ENCODE results near the gene DUOXA2. TPM values are rescaled to one million over a fixed set of nuclear protein-coding genes. Genes with fewer than 3 reads are reported as not detected.

The DUOXA2 gene
- total RNA-seq, 1 experiment from 2014 or later, result not detected

- no peak for DNase-seq (ENCODE audit: low spot score)
Observed at GRCh38 chr15:45161666-45162065, 47.5 kb downstream of the DUOXA2 start.

- peak; percentile 79 for DNase-seq (ENCODE audit: low spot score)
Observed at GRCh38 chr15:45162771-45163507, 48.8 kb downstream of the DUOXA2 start.

DNA sequence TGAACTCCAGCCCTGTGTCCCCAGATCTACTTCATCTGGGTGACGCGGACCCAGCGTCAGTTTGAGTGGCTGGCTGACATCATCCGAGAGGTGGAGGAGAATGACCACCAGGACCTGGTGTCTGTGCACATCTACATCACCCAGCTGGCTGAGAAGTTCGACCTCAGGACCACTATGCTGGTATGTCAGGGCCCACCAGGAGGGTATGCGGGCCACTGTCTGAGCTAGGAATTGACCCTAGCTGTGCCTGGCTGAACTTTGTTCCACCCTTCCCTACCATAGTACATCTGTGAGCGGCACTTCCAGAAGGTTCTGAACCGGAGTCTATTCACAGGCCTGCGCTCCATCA is 49.4 kb downstream of the DUOXA2 start:
- DNase-seq (ENCODE audit: low spot score), result no peak

GRCh38 chr15:45164914-45165313 is 50.8 kb downstream of the DUOXA2 start:
- DNase-seq (ENCODE audit: low spot score), result no peak

DNA sequence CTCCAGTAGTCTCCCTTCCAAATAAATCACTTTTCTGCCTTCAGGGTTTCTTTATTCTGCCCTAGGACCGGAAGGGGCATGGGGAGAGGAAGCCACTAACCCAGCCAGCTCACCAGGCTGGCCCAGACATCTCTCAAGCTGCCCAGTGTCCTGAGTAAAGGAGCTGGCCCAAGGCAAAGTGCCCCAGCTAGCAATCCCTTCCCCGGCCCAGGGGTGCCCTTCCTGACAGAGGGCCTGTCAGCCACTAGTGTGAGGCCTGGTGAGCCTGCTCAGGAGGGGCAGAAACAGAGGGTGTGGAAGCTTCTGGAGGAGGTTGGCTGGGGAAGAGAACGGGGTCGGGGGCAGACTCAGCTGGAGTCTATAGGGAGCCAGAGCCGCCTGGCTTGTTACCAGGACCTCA is 51.4 kb downstream of the DUOXA2 start:
- DNase-seq (ENCODE audit: low spot score), result no peak

GRCh38 chr15:45166834-45167630 is 52.9 kb downstream of the DUOXA2 start:
- peak; percentile 80 for DNase-seq (ENCODE audit: low spot score)

- no peak for DNase-seq (ENCODE audit: low spot score)
Observed at GRCh38 chr15:45167631-45168205, 53.6 kb downstream of the DUOXA2 start.

Other genes starting within 250 kb of the DUOXA2 start
- not detected in 2 replicates for gene TERB2, start 157.6 kb upstream of the DUOXA2 start, total RNA-seq (2014; rRNA removed; shearing (Covaris generic))
- gene SORD, start 91.1 kb upstream of the DUOXA2 start, total RNA-seq (2014; rRNA removed; shearing (Covaris generic)), result 38.8 and 41.2 TPM in 2 replicates
- 0.04 TPM in 1 of 2 replicates, not detected in the other for gene DUOX2, start 154 bp upstream of the DUOXA2 start, total RNA-seq (2014; rRNA removed; shearing (Covaris generic))
- gene DUOXA1, start 15.6 kb downstream of the DUOXA2 start, total RNA-seq (2014; rRNA removed; shearing (Covaris generic)), result not detected in 2 replicates
- gene DUOX1, start 15.7 kb downstream of the DUOXA2 start, total RNA-seq (2014; rRNA removed; shearing (Covaris generic)), result not detected in 2 replicates
- 2.7 and 5.1 TPM in 2 replicates for gene SHF, start 73.6 kb downstream of the DUOXA2 start, total RNA-seq (2014; rRNA removed; shearing (Covaris generic))
- gene SLC28A2, start 137.9 kb downstream of the DUOXA2 start, total RNA-seq (2014; rRNA removed; shearing (Covaris generic)), result not detected in 2 replicates